ENCODE measurements around the gene SNTB2.

Gene SNTB2

DNA sequence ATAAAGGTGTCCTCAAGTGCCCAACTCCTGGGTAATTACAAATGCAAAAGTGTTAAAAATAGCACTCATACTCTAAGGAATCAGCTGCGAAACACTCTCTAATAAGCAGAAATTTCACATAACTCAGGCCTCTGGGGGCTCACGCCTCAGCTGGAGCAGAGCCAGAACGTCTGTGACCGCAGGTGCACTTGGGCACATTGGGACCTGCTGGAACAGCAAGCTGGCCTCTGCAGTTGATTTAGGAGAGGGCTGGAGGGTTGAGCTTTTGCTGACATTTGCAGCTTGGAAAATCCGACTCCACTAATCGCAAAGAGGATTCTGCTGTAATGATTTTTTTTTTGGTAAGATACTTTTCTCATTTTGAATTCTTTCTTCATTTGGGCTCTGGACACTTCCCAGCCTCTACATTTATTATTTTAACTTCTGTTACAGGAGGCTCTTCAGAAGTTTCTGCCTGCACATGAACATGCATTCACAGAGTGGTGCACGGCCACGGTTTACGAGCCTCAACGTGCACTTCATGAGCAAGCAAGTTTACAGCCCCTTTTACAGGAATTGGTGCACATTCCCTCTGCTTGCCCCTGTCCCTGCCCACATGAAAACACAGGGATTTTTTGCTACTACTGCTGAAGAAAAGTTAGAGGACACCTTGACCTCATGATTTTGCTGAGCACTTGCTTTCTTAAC is 4.1 kb upstream of the SNTB2 start:
- DNase-seq = no peak

DNA sequence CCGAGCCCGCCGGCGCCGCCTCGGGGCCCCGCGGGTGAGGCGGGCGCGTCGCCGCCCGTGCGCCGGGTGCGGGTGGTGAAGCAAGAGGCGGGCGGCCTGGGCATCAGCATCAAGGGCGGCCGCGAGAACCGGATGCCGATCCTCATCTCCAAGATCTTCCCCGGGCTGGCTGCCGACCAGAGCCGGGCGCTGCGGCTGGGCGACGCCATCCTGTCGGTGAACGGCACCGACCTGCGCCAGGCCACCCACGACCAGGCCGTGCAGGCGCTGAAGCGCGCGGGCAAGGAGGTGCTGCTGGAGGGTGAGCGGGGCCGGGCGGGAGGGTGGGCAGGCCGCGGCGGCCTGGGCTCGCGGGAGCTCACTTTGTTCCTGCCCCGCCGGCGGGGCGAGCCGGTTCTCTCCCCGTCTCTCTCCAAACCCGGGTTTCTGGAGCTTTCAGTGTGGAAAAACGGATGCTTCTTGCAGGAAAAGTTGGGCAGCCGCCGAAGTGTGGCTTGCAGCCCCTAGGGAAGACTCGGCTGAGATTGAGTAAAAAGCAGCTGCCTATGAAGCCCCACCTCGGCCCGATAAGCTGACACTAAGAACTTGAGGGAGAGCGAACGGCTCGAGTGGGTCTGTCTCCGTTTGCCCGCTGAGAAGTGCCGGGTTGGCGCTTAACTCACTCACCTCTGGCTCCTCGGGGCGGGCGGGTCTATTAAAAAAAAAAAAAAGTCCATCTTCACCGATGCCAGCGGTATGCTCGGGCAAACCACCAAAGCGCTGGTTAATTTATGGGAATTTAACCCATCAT is 677 bp downstream of the SNTB2 start:
- peak in 1 of 2 donors; percentile 33 for DNase-seq

DNA sequence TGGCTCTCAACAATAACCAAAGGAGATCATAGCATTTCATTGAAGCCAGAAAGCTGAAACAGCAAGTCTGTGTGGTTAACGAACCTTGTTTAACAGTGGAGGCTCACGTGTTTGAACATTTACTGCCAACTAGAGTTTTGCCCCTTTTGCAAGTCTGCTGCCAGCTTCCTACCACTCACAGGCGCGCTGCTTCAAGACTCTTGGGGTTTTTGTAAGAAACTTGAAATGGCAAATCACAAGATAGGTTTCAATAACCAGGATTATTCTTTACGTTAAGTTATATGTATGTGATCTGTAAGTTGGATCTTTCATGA is 1.2 kb downstream of the SNTB2 start:
- DNase-seq = peak in 1 of 2 donors; percentile 21

DNA sequence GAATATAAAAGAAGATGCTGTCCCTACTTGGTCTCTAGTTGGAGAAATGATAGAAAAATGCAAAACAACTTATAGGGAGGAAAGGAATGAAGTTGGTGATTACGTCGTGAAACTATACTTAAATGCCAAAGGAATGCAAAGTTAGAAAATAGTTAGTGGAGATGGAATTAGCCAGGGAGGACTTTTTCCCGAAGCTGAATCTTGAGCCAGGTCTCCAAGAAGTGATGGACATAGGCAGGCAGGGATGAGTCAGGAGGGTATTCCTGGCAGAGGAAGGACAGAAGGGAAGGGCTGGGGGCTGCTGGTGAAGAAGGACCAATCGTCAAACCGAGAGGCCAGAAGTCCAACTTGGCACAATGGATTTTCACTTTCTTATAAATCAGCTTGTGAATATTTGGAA is 1.8 kb downstream of the SNTB2 start:
- no peak for DNase-seq

DNA sequence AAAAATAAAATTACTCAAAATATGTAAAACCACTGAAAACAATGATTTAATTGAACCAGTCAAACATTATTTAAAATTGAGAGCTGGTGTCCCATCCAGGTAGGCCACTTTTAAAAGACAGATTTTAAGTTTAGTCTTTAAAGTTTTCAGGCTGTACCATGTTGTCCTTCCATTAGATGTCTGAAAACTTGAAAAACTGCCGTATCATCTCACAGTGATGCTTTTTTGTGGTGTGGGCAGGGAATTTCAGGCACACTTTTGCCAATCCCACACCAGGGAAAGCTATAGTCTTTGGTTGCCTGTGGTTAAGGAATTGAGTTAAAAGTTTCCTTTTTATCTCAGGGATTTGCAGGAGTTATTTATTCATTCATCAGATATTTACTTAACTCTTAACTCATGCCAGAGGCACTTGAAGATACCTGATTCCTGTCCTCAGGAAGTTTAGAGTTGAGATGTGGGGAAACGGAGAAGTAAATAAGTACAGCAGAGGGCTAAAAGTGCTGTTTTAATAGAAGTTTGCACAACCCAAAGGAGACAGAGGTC is 3.2 kb downstream of the SNTB2 start:
- no peak for DNase-seq

DNA sequence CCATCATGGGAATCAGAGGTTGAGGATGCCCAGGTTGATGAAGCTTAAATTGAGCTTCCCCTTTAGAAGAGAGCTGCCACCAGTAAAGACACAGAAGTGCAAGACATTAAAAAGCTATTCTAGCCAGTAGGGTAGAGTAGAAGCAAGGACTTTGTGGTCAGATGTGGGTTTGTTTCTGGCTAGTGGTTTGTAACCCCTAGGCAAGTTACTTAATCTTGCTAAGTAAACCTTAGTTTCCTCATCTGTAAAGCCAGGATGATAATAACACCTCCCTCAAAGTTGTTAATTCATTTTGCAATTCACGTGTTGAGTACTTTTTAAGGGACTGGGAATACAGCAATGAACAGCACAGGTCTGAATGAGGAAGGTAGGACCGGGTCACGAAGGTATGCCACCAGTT is 3.6 kb downstream of the SNTB2 start:
- no peak for DNase-seq

DNA sequence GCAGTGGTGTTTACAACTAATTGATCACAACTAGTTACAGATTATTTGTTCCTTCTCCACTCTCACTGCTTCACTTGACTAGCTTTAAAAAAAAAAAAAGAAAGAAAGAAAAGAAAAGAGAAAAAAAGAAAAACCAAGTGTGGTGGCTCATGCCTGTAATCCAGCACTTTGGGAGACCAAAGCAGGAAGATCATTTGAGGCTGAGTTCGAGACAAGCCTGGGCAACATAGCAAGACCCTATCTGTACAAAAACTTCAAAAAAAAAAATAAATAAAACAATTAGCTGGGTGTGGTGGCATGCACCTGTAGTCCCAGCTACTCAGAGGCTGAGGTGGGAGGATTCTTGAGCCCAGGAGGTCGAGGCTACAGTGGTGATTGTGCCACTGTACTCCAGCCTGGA is 4.2 kb downstream of the SNTB2 start:
- DNase-seq = no peak

DNA sequence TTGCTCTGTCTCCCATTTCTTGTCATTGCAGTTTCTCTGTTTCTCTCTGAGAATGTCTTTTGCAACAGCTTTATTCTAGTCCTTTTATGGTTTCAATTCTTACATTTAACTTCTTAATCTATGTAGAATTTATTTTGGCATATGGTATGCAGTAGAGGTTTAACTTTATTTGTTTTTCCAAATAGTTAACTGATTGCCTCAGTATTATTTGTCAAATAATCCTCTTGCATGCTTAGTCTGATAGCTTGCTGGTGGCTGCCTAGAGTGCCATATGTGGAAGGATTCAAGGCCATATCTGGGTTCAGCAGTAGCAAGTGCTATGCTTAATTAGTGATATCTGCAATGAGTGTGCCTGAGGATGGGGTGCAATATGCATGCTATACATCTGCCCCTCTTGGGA is 6.9 kb downstream of the SNTB2 start:
- no peak for DNase-seq

DNA sequence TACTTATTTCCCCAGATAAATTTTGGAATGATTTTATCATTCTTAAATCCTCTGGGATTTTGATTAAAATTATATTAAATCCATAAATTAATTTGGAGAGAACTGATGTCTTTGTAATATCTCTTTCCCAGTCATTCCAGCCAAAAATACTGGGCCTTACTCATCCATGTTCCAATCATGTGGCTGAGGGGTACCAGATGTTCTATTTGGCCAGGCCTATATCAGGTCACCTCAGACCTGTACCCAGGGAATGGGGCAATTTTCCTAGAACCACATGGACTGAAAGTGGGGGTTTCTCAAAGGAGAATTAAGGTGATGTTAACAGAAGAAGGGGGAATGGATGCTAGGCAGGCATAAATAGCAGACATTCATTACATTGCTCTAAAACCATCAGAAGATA is 7.5 kb downstream of the SNTB2 start:
- DNase-seq = no peak

DNA sequence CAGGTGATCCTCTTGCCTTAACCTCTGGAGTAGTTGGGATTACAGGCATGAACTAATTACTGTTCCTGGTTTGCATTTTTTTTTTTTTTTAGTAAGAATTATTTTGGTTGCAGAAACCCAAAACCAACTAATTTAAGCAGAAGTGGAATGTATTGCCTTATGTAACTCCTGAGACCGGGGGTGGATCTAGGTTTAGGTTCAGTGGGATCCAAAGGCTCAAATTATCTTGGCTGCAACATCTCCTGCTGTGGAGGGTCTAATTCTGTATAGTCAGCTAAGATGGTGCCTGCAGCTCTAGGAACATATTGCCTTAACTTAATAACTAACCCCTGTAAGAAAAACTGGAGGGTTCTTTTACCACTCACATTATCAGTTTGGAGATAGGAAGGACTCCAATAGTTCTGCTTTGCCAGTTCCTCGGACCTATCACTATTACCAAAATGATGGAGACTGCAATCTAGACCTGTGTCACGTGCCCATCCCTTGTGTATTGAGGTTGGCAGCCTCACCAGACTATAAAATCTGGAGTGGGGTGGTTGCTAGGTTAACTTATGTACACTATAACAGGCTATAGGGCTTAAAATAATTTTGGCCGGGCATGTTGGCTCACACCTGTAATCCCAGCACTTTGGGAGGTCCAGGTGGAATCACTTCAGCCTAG is 8.5 kb downstream of the SNTB2 start:
- DNase-seq = no peak

DNA sequence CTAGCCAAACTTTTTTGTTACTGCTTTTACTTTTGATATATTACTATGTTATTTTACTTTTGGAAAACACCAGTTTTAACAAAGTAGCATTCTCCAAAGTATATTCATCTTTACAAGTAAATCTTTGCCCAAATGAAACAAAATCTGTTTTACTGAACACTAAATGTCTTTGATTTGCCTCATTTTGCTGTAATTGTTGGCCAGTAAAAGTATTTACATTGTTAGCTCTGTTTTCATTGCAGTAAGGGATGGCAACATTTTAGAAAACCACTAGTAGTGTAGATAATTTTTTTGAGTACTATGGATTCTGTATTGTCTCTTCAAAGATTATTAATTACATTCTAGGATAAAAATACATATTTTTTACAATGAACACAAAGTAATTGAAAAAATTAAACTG is 10.6 kb downstream of the SNTB2 start:
- DNase-seq = no peak

DNA sequence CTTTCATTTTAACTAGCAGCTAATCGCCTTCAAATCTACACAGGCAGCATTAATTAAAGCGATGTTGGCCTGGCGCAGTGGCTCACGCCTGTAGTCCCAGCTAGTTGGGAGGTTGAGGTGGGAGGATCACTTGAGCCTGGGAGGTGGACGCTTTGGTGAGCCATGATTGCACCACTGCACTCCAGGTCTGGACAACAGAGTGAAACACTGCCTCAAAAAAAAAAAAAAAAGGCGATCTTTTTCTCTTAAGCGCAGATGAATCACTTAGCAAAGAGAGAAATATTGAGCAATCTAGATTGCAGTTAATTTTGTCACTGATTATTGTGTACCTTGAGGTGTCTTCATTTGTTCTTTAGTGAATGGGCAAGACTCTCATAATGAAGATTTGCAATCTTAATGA is 12.4 kb downstream of the SNTB2 start:
- DNase-seq = no peak

DNA sequence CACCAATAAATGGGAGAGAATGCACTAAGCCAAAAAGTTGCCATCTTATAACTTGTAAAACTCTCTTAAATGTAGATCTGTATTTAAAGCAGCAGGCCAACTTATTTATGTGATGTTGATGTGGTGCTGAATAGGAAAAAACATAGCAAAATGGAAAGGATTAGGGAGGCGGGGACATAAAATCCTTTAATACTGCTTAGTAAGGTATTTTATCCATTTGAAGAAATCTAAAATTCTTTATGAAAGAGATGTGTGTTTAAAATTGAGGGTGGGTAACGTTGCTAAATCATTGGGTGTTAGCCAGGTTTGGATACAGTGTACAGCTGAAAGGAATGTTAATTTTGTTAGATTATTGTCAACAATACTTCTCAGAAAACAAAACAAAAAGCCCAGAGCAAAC is 14.3 kb downstream of the SNTB2 start:
- DNase-seq = no peak

DNA sequence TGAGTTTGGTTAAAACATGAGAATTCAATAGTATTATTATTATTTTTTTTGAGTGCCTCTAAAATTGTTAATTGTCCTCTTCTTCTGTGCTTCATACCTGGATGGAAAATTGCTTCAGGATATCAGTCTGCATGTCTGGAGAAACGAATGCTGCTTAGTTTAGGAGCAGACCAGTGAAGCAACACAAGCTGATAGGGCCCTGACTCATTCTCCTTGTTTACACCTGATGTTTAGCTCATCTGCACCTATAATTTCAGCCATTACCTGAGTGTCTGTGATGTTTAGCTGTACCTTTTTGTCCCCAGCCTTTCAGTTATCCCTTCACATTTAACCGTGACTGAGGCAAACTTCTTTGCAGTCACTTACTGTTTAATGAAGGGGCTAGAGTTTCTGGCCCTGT is 14.8 kb downstream of the SNTB2 start:
- DNase-seq = no peak

DNA sequence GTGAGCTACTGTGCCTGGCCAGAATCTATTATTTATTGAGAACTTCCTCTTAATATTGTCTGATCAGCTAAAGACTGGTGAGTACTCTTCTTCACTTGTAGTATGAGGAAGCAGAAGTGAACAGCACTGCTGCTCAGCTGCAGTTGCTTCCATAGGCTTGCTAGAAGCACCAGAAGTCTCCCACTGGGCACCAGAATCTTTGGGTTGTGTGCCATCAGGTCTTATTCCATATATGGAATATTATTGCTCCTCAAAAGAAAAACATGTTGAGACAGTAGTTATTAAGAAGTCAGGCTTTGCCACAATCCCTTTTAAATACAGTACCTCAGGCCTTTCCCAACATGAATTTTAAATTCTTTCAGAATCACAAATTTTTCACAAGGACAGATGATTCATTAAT is 17.2 kb downstream of the SNTB2 start:
- DNase-seq = no peak

DNA sequence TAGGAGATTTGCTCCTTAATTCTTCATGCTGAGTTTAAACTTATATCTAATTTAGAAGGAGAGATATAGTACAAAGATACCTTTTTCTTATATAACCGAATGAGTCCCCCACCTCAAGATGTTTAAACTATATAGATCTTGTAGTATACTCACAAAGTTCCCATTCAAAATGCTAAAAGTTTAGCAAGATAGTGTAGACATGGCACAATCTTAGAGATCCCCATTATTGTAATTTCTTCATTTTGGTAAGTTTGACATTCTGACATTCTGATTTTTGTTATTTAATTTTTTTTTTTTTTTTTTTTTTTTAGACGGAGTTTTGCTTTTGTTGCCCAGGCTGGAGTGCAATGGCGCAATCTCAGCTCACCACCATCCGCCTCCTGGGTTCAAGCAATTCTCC is 22.8 kb downstream of the SNTB2 start:
- DNase-seq = no peak

DNA sequence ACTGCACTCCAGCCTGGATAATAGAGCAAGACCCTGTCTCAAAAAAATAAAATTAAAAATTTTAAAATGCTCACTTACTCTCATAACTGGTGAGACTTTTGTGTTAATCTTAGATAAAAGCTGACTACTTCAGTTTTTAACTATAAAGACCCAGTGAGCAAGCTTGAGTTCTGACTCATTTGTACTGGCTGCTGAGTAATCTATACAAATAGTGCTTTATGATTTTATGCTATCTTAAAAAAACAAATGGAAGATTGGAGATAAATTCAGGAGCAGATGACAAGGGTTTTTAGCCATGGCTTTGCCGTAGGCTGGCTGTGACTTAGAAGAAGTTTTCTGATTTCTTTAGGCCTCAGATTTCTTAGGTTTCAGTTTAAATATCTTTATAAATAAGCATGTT is 30.5 kb downstream of the SNTB2 start:
- DNase-seq = no peak

DNA sequence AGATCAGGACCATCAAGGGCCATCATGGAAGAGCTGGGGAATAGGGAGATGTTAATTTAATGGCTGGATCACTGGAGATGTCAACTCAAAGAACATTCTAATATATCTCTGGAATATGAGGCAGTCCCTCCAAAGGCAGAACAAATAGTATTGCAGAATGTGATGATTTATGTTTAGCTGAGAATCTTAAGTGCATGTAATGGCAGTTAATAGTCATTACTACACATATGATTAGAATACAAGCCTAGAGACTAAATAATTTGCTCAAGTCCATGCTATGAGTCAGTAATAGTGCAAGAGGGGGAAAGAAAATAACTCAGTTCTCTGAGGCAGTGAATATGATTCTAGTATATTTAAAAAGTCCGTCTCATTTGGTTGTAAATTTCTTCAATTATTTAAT is 32.3 kb downstream of the SNTB2 start:
- DNase-seq = no peak

DNA sequence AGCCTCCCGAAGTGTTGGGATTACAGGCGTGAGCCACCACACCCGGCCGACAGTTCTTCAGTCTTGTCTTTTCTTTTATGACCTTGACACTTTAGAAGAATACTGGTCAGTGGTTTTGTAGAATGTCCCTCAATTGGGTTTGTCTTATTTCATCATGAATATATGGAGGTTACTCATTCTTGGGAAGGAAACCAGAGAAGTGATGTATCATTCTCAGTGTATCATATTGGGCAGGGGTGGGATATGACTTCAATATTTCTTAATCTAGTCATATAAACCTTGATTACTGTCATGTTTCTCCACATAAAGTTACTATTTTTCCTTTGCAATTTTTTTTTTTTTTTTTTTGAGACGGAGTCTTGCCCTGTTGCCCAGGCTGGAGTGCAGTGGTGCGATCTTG is 36.9 kb downstream of the SNTB2 start:
- DNase-seq = no peak

DNA sequence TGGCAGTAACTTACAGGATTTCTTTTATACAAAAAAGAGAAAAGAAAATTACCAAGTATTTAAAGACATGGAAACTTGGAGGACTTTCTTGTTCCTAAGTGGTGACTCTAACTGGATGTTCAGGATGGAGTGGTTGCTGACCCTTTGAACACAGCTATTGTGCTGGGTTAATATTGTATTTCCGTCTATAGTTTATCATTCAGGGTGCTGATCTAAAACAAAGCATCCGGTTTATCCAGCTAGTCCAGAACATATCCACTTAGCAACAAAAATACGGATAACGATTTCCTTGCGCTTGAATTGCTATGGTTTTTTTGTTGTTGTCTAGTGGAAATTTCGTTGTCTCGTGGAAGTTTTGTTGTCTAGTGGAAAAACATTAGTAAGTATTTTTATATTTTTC is 38.2 kb downstream of the SNTB2 start:
- no peak for DNase-seq

DNA sequence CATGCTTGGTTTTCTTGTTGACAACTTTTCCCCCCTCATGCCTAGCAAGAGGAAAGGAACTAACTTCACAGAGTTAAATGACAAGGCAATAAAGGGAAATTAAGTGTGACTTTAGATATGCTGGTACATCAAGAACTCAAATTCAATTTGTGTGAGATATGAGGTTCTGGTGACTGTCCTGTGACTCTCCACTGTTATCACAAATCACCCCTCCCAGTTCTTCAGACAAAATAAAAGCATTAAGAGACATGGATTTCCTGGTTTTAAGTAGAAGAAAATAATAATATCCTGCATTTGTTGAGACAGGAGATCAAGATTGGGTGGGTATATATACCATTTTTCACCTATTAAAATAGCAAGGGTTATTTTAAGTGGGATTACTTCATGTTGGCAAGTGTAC is 46.2 kb downstream of the SNTB2 start:
- no peak for DNase-seq

DNA sequence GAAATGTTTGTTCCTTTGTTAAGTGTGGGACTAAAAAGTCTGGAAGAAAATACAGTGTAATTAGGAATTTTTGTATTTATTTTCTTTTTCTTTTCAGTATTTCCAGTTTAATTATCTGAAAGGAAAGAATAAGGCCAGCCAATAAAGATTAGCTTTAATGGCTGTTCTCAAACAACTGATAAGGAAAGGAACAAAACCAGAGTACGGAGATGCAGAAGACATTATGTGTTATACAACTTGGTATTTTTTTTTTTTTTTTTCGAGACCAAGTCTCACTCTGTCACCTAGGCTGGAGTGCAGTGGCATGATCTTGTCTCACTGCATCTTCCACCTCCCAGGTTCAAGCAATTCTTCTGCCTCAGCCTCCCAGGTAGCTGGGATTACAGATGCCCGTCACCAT is 47.5 kb downstream of the SNTB2 start:
- DNase-seq = no peak

DNA sequence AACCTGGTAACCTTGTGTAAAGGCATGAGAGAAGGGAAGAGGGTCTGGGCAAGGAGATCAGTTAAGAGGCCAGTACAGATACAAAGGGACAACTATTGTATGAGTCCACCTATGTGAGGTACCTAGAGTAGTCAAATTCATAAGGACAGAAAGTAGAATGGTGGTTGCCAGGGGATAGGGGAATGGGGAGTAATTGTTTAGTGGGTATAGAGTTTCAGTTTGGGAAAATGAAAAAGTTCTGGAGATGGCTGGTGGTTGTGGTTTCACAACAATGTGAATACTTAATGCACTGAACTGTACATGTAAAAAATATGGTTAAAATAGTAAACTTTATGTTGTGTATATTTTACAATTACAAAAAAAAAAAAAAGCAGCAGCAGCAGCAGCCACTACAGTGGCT is 49.4 kb downstream of the SNTB2 start:
- no peak for DNase-seq

DNA sequence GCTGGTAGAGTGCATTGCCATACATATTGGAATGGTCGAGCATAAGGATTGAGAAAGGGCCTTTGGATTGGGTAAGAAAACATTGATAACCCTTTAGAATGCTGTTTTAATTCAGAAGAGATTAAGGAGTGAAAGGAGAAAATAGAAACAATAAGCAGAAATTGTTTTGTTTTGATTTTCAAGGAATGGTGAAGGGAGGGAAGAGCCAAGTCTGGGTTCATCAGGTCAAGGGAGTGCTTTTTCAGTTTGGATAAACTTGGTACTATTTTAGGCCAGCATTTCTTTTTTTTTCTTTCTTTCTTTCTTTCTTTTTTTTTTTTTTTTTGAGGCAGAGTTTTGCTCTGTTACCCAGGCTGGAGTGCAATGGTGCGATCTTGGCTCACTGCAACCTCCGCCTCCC is 50.3 kb downstream of the SNTB2 start:
- DNase-seq = no peak
